Sciatic nerve (tissue), 2 donors: ENCODE results near the gene FCGR1A. TPM values are rescaled to one million over a fixed set of nuclear protein-coding genes. Genes with fewer than 3 reads are reported as not detected.
"Not testable (repeated sequence)": the region's sequence is repeated elsewhere in the genome, so short reads cannot be mapped to it uniquely, and the experiment has no call there.

Experiments
- ATAC-seq: fragments of 200-7000 bp; cut with Tn5 transposase; one replicate; pipeline ENCODE4 v1.9.1; 2020; ENCODE audit warnings: mild to moderate bottlenecking, moderate library complexity
- DNase-seq: peaks from one replicate; pipeline ENCODE4 v3.0.0-alpha.2; 2020; ENCODE audit warnings: low spot score
- intact Hi-C: fragments of 100-400 bp; cut with DNase I; formaldehyde crosslinking; loops from one replicate; pipeline ENCODE4 v1.14.2; 2022
- total RNA-seq: library from RNA; stranded (reverse); fragmentation: NEBNext Ultra II Directional; extraction: Animal tissue kit (Norgen Biotek cat#: 25700); gene quantifications from one replicate; pipeline ENCODE4 v1.2.1, GENCODE V29; 2021
- donor health status: DM: no; HTN: no; CAD: no.
- donor health status: DM: no; HTN: no; CAD: no.

FCGR1A gene
- total RNA-seq, 1 donor from 2014 or later: 36.5 TPM

- intact Hi-C loops, ATAC-seq, DNase-seq: not testable (repeated sequence)
These were observed 10.7 kb upstream of the FCGR1A start for GRCh38 chr1:149771653-149772425.

DNA sequence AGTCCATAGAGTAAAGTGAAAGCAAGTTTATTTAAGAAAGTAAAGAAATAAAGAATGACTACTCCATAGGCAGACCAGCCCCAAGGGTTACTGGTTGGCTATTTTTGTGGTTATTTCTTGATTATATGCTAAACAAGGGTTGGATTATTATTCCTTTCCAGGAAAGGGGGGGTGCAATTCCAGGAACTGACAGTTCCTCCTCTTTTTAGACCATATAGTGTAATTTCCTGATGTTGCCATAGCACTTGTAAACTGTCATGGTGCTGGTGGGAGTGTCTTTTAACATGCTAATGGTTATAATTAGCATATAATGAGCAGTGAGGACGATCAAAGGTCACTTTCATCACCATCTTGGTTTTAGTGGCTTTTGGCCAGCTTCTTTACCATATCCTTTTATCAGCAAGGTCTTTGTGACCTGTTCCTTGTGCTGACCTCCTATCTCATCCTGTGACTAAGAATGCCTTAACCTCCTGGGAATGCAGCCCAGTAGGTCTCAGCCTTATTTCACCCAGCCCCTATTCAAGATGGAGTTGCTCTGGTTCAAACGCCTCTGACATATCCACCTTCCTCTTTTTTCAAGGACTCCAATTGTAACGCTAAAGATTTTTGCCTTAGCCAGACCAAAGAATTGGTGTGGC, 6.9 kb upstream of the FCGR1A start:
- intact Hi-C loops, DNase-seq, ATAC-seq: not testable (repeated sequence)

DNA sequence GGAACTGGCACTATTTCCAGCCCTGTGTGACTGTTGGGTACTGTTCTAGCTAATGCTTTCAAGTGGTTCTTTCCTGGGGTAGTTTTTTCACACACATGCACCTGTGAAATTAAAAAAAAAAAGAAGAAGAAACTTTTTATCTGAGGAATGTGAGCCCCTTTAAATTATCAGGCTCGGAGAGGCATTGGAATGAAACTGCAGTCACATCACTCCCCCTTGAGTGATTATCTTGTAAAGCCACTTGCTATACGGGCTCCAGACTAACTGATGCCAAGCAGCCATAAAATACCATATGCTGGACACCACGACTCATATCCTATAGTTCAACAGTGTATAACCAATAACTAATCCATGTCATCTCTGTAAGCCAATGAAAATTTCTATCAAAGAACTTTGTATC, 5.4 kb upstream of the FCGR1A start:
- DNase-seq, ATAC-seq, intact Hi-C loops: not testable (repeated sequence)

DNA sequence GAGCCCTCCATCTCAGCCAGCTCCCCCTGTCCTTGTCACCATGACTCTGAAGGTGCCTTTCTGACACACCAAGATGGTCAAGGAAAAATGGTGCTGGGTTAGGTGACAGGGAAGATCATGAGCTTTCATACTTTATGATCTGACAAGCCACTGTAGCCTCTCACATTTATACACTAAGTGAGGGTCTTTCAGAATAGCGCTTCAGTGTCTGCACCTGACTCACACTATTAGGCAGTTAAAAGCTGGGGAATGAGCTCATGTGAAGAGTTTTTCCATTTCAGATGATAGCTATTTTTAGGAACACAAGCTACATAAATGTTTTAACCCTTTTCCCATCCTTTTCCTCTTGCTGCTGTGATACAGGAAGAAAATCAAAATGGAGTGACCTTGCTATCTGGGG, 4.2 kb upstream of the FCGR1A start:
- DNase-seq, ATAC-seq, intact Hi-C loops: not testable (repeated sequence)

DNA sequence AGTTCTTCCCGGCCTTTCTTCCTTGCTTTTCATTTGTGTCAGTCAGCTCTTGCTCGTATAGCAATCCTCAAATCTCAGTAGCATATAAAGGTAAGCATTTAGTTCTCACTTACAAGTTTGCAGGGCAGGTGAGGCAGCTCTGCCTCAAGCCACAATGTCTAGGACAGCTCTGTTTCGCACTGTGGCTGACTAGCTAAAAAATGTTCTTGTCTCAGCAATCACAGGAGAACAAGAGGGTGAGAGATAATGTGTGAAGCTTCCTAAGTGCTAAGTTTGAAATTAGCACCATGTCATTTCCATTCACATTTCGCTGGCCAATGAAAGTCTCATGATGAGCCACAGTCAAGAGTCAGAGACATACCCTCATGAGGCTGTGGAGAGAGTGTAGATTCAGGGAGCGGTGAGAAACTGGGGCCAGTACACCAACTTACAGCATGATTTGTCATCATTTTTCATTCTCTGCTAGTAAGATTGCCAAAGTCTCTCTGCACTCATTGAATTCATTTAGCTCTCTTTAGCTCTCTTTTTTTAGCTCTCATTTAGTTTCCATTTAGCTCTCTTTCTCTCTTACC, 995 bp upstream of the FCGR1A start:
- intact Hi-C loops, ATAC-seq, DNase-seq: not testable (repeated sequence)

DNA sequence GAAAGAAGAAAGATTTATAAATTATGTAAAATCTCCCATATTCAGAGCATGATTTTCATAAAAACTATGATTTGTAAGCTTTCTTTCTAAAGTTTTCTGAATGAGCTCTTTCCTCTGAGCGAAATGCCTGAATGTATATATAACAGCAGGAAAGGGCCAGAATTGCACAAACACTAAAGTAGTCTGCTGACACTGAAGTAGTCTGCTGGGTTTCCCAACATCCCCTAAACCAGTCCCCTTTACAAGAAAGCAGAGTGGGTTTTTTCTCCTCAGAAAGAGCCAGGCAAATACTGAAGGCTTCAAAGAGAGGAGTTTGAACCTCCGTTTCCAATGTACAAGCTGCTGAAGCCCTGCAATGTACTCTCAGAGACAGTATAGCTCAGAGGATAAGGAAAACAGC, 795 bp downstream of the FCGR1A start:
- intact Hi-C loops, DNase-seq, ATAC-seq: not testable (repeated sequence)

DNA sequence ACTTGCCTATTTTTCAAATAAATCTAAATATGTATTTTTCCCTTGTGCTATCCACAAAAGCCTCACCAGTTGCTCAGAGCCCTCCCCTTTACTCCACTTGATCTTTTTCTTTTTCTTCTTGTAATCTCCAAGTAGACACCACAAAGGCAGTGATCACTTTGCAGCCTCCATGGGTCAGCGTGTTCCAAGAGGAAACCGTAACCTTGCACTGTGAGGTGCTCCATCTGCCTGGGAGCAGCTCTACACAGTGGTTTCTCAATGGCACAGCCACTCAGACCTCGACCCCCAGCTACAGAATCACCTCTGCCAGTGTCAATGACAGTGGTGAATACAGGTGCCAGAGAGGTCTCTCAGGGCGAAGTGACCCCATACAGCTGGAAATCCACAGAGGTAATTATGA, 1.4 kb downstream of the FCGR1A start:
- DNase-seq, ATAC-seq, intact Hi-C loops: not testable (repeated sequence)

DNA sequence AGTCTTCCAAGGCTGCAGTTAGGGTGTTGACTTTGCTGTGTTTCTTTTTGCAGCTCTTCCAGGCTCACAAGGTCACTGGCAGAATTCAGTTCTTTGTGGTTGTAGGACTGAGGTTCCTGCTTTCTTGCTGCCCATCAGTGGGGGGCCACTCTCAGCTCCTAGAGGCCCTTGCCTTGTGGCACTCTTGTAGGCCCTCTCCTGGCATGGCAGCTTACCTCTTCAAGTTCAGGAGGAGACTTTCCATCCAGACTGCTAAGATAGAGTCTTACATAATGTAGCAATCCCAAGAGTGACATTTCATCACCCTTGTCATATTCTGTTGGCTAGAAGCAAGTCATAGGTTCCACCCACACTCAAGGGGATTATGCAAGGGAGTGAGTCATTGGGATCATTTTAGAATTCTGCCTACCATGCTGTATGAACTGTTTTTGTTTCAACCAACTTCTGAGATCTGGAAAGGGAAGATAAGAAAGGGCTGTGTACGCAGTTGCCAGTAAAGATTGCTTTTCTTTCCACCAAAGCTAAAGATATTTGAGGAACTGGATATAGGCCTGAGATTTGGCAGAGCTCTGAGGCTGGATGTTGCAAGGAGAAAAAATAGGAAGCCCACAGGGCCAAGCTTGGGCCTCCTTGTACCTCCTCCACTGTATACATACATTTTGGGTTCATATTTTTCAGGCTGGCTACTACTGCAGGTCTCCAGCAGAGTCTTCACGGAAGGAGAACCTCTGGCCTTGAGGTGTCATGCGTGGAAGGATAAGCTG, 5.4 kb downstream of the FCGR1A start:
- ATAC-seq: peak; percentile 87
- intact Hi-C loops, DNase-seq: not testable (repeated sequence)

GRCh38 chr1:149792502-149792901, 10.0 kb downstream of the FCGR1A start:
- intact Hi-C loops: not testable (repeated sequence)
- ATAC-seq (peak; percentile 88), DNase-seq (peak; percentile 73)

- ATAC-seq: peak; percentile 91
These were observed 10.5 kb downstream of the FCGR1A start for GRCh38 chr1:149792912-149793515.

DNA sequence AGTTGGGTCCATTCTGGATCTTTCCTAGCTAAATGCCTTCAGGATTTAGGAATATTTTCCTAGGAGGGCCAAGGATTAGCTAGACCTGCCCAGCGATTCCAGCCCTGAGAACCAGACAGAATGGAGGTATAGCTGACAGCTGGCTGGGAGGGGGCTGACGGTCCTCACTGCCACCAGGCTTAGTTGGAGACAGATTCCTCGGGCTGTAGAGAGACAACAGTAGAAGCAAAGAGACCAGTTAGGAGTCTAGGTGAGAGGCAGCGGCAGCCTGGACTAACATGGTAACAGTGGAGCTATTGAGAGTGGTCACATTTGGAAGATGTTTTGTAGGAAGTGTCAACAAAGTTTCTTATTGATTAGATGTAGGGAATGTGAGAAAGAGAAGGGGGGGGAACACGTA, 11.4 kb downstream of the FCGR1A start:
- DNase-seq, intact Hi-C loops, ATAC-seq: not testable (repeated sequence)

More at GRCh38 chr1:149792912-149793515, 10.5 kb downstream of the FCGR1A start:
- peak; percentile 85 for DNase-seq
- intact Hi-C loops: not testable (repeated sequence)

DNA sequence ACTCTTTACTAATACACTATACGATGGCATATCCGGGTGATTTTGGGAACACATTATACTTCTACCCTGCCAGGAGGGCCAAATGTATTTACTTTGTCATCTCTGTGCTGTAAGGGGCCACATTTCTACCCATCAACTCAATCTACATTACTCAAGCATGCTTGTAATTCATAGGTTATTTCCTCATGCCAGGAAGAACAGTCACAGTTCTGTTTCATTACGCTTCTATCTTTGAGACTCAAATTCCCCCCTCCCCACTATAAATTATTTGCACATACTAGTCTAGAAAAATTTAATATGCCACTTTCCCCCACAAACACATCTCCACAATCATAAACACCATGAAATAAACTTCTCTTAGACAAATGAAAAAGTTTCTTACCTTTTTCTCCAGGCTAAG, 19.1 kb downstream of the FCGR1A start:
- ATAC-seq, DNase-seq, intact Hi-C loops: not testable (repeated sequence)

GRCh38 chr1:149804417-149805080, 22.1 kb downstream of the FCGR1A start:
- DNase-seq, ATAC-seq, intact Hi-C loops: not testable (repeated sequence)

GRCh38 chr1:149810697-149811405, 28.4 kb downstream of the FCGR1A start:
- intact Hi-C loops, ATAC-seq, DNase-seq: not testable (repeated sequence)

- ATAC-seq: peak; percentile 25
- intact Hi-C loops, DNase-seq: not testable (repeated sequence)
These were observed 29.0 kb downstream of the FCGR1A start for GRCh38 chr1:149811514-149811889.

GRCh38 chr1:149811890-149812829, 29.7 kb downstream of the FCGR1A start:
- peak; percentile 97 for ATAC-seq
- DNase-seq: peak; percentile 88
- intact Hi-C loops: not testable (repeated sequence)
